Keratinocyte (primary cell): Measurements from ENCODE around the gene ALAS2. TPM values are rescaled to one million over a fixed set of nuclear protein-coding genes. Genes with fewer than 3 reads are reported as not detected.

Experiments
- DNase-seq: peaks from one replicate; pipeline ENCODE4 v3.0.0-alpha.2; 2011; ENCODE audit warnings: low read depth, missing footprints, low spot score
- FAIRE-seq: peaks from 2 replicates; lab custom pipeline; 2011; peaks lifted over from hg19 to GRCh38; lab: Jason Lieb, UNC
- H2AFZ ChIP-seq: 2 replicates; pipeline ENCODE4 v1.6.0; 2012; ENCODE audit warnings: low read length, control low read depth, inconsistent platforms; ENCODE audit not compliant: control insufficient read depth
- H3K27ac ChIP-seq: 2 replicates; pipeline ENCODE4 v1.5.1; 2011; ENCODE audit warnings: low read length; ENCODE audit not compliant: control insufficient read depth, insufficient read depth
- H3K27me3 ChIP-seq: 3 replicates; pipeline ENCODE4 v1.6.0; 2011; ENCODE audit warnings: low read length; ENCODE audit not compliant: control insufficient read depth, insufficient read depth; ENCODE audit errors: extremely low read depth
- H3K36me3 ChIP-seq, 2 experiments: 2 replicates in 1 of 2; 3 replicates in 1 of 2; pipeline ENCODE4 v1.5.1; 2011; ENCODE audit warnings: low read length in 2 of 2, mild to moderate bottlenecking in 1 of 2; ENCODE audit not compliant: control insufficient read depth in 2 of 2, insufficient read depth in 2 of 2; ENCODE audit errors: extremely low read depth in 1 of 2
- H3K4me1 ChIP-seq: 3 replicates; pipeline ENCODE4 v1.5.1; 2011; ENCODE audit warnings: low read length; ENCODE audit not compliant: control insufficient read depth, insufficient read depth; ENCODE audit errors: extremely low read depth
- H3K4me2 ChIP-seq: 3 replicates; pipeline ENCODE4 v1.6.0; 2011; ENCODE audit warnings: low read depth, low read length; ENCODE audit not compliant: control insufficient read depth, insufficient read depth; ENCODE audit errors: extremely low read depth
- H3K4me3 ChIP-seq, 3 experiments: fragments of 200-600 bp in 1 of 3; sonication (generic) in 1 of 3; 2 replicates in 2 of 3; 3 replicates in 1 of 3; pipeline ENCODE4 v1.5.1; 2011 to 2016; ENCODE audit warnings: low read length in 3 of 3, mild to moderate bottlenecking in 3 of 3, control low read depth in 2 of 3, inconsistent platforms in 1 of 3, low read depth in 1 of 3, mixed read lengths in 1 of 3, mixed run types in 1 of 3, moderate library complexity in 1 of 3; ENCODE audit not compliant: control insufficient read depth in 2 of 3, insufficient read depth in 2 of 3; ENCODE audit errors: extremely low read depth in 1 of 3
- H3K79me2 ChIP-seq: 2 replicates; pipeline ENCODE4 v1.6.0; 2012; ENCODE audit warnings: low read length; ENCODE audit not compliant: control insufficient read depth, insufficient read depth
- H3K9ac ChIP-seq: 3 replicates; pipeline ENCODE4 v1.6.0; 2011; ENCODE audit warnings: low read length; ENCODE audit not compliant: control insufficient read depth, insufficient read depth; ENCODE audit errors: extremely low read depth
- H3K9me1 ChIP-seq: 3 replicates; pipeline ENCODE4 v1.6.0; 2011; ENCODE audit warnings: low read length; ENCODE audit not compliant: control insufficient read depth, insufficient read depth; ENCODE audit errors: extremely low read depth
- H3K9me3 ChIP-seq: 2 replicates; pipeline ENCODE4 v1.5.1; 2012; ENCODE audit warnings: low read depth, low read length; ENCODE audit not compliant: control insufficient read depth
- H4K20me1 ChIP-seq: 3 replicates; pipeline ENCODE4 v1.6.0; 2011; ENCODE audit warnings: low read length; ENCODE audit not compliant: control insufficient read depth, insufficient read depth; ENCODE audit errors: extremely low read depth
- EZH2 ChIP-seq: IDR thresholded peaks from one replicate; pipeline ENCODE4 v1.6.1; 2012; ENCODE audit warnings: inconsistent platforms, mild to moderate bottlenecking, low read length, moderate library complexity
- dilution Hi-C: fragments of 300-500 bp; cut with MboI; formaldehyde crosslinking; loops from one replicate; pipeline ENCODE4 v1.7.0; 2020; ENCODE audit warnings: low sequenced_read_pairs; ENCODE audit not compliant: extremely low pct_ligation_motif_present
- polyA plus RNA-seq, 5 experiments: library from polyadenylated mRNA; depleted of rRNA in 3 of 5; stranded (reverse) in 3 of 5; stranded (forward) in 1 of 5; unstranded in 1 of 5; fragments of >200 nt; gene quantifications; 1 replicate in 1 of 5; 2 replicates in 3 of 5; 3 replicates in 1 of 5; pipeline versions ENCODE4 v1.2.1 to v1.2.3, GENCODE V29; 2011 to 2012; ENCODE audit warnings: missing spikeins in 2 of 5, low read depth in 1 of 5, low replicate concordance in 1 of 5
- TF ChIP-seq, protein P1 (sequence below), 3 experiments: IDR thresholded peaks in 1 of 3; conservative IDR thresholded peaks in 1 of 3; optimal IDR thresholded peaks in 1 of 3; 2 replicates in 2 of 3; 3 replicates in 1 of 3; pipeline versions ENCODE3 to v1.5.1; 2011; ENCODE audit warnings: low read length in 3 of 3, mild to moderate bottlenecking in 3 of 3, moderate library complexity in 2 of 3, control low read depth in 1 of 3, inconsistent platforms in 1 of 3; ENCODE audit not compliant: insufficient read depth in 2 of 3; ENCODE audit errors: extremely low read depth in 1 of 3

The ALAS2 gene
- polyA plus RNA-seq, 1 donor (not counting 4 experiments of a cell fraction or from before 2014, with no cell fraction given) = not detected

DNA sequence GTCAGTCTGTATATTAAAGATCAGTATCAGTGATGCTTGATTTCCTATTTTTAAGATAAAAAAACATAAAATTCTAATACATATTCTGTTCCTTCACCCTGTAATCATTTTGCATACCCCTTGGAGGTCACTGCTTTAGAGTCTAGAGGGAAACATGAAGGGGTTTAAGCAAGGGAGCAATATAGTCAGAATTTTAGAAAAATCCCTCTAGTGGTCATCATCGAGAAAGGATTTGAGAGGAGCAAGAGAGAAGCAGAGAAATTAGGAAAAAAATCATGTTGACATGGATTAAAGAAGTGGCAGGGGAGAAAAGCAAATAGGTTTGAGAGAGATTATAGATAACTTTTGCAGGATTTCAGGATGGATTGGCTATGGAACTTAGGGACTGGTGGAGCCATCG lies 19.5 kb downstream of the ALAS2 start:
- no peaks in the 10 kb centered on the region for H3K9me1 ChIP-seq
- peaks cover 27% of the 10 kb centered on the region for H3K4me1 ChIP-seq
- H3K27ac ChIP-seq = no peak overlapping the region
- FAIRE-seq (no peak), DNase-seq (no peak)
- H3K9ac ChIP-seq = no peak overlapping the region
- no peaks in the 10 kb centered on the region for H4K20me1 ChIP-seq
- no peak overlapping the region for H3K4me2 ChIP-seq
- dilution Hi-C loops = no loop called here
- H3K79me2 ChIP-seq = no peaks in the 10 kb centered on the region
- no peak overlapping the region for H3K4me3 ChIP-seq
- H3K9me3 ChIP-seq = no peaks in the 10 kb centered on the region
- no peaks in the 10 kb centered on the region for H3K27me3 ChIP-seq
- H2AFZ ChIP-seq = no peak overlapping the region
- no peaks in the 10 kb centered on the region for H3K36me3 ChIP-seq
- no peak for TF ChIP-seq EZH2
- TF ChIP-seq, protein P1, sequence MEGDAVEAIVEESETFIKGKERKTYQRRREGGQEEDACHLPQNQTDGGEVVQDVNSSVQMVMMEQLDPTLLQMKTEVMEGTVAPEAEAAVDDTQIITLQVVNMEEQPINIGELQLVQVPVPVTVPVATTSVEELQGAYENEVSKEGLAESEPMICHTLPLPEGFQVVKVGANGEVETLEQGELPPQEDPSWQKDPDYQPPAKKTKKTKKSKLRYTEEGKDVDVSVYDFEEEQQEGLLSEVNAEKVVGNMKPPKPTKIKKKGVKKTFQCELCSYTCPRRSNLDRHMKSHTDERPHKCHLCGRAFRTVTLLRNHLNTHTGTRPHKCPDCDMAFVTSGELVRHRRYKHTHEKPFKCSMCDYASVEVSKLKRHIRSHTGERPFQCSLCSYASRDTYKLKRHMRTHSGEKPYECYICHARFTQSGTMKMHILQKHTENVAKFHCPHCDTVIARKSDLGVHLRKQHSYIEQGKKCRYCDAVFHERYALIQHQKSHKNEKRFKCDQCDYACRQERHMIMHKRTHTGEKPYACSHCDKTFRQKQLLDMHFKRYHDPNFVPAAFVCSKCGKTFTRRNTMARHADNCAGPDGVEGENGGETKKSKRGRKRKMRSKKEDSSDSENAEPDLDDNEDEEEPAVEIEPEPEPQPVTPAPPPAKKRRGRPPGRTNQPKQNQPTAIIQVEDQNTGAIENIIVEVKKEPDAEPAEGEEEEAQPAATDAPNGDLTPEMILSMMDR (optimal IDR thresholded peaks at IDR 0.05 in 1 of 3, IDR thresholded peaks at IDR 0.05 in 1 of 3, conservative IDR thresholded peaks at IDR 0.05 in 1 of 3; ENCODE audit: extremely low read depth in 1 of 3, insufficient read depth in 2 of 3, low read length in 3 of 3) = peak in 2 of 3 experiments; percentile 26 to 38

DNA sequence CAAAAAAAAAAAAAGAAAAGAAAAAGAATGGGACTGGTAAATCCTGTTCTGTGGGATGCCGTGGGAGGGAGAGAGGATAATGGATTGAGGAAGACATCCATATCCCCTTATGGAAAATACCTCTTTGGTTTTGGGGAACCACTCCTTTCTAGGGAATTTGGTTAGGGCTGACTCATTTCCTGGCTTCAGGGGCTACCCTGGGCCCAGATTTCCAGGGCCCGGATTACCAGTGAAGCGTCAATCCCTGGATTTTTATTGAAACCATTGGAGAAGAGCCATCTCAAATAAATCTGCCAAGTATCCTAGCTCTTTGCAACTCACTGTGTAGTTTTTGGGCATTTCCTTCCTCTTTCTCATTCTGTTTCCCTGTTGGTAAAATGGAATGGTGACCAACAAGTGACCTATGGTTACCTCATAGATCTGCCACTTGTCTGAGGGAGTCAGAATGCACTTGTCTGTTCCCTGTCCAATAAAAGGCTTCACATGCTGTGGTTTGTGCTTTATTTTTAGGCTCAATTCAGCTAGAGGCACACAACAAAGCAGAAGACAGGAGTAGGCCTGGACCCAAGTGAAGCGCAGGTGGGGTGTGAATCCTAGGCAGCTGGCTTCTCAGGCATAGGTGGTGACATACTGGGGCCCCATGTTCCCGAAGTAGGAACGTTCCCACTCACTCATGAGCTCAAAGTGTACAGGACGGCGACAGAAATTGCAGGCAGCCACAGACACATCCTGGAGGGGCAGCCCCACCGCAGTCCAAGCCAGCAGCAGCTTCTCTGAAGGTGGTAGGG lies 22.0 kb downstream of the ALAS2 start:
- H3K4me3 ChIP-seq = no peak overlapping the region
- dilution Hi-C loops = no loop called here
- no peaks in the 10 kb centered on the region for H3K9me1 ChIP-seq
- H3K9me3 ChIP-seq = no peaks in the 10 kb centered on the region
- no peaks in the 10 kb centered on the region for H3K79me2 ChIP-seq
- peaks cover 28% of the 10 kb centered on the region for H3K4me1 ChIP-seq
- FAIRE-seq = peak; percentile 67
- peak overlapping the region; percentile 39 for H3K27ac ChIP-seq
- DNase-seq = no peak
- peaks cover 0 to 13% of the 10 kb centered on the region in 2 experiments for H3K36me3 ChIP-seq
- no peak overlapping the region for H3K9ac ChIP-seq
- H3K4me2 ChIP-seq = peak overlapping the region; percentile 25
- H2AFZ ChIP-seq = no peak overlapping the region
- no peak for TF ChIP-seq EZH2
- TF ChIP-seq, protein P1 (optimal IDR thresholded peaks at IDR 0.05 in 1 of 3, IDR thresholded peaks at IDR 0.05 in 1 of 3, conservative IDR thresholded peaks at IDR 0.05 in 1 of 3; ENCODE audit: extremely low read depth in 1 of 3, insufficient read depth in 2 of 3, low read length in 3 of 3) = no peak
- no peaks in the 10 kb centered on the region for H4K20me1 ChIP-seq
- no peaks in the 10 kb centered on the region for H3K27me3 ChIP-seq
